ENCODE results near the gene NEU2. TPM values are rescaled to one million over a fixed set of nuclear protein-coding genes. Genes with fewer than 3 reads are reported as not detected.
A peak's percentile ranks its signal among the peaks of the same experiment; 100 is the strongest.

NEU2 gene
- total RNA-seq, 1 experiment from 2014 or later: not detected

DNA sequence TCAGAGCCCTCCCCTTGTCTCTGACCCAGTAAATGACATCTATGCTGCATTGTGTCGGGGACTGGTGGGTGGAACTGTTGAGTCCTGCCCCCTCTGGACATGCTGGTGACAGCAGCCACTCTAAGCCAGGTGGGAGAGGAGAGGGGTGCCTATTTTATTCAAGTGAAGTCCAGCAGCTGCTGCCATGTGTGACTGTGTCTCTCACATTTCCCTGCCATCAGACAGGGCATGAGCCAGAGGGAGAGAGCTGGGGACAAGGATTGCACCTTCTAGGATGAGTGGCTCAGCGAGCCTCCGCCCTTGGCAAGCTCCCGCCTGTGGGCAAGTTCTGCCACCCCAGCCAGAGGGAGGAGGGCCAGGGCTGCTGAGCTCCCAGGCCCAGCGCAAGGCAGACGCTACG lies 33.1 kb upstream of the NEU2 start:
- Histone ChIP-seq H4K20me1 (ENCODE audit: insufficient read depth) (no peaks in the 10 kb centered on the region), H2AFZ (peak overlapping the region; percentile 36; the same call in 1 of the 2 replicates), H3F3A (ENCODE audit: insufficient read depth, low read depth) (peaks cover 3% of the 10 kb centered on the region), H3K9me2 (ENCODE audit: insufficient read depth) (no peaks in the 10 kb centered on the region), H3K4me3 (no peak overlapping the region), H3K27me3 (ENCODE audit: insufficient read depth, low read depth) (no peaks in the 10 kb centered on the region), H3K4me1 (replicated peaks; ENCODE audit: insufficient read depth) (no peaks in the 10 kb centered on the region), H3K4me2 (no peak overlapping the region), H3K36me3 (ENCODE audit: low read depth) (no peaks in the 10 kb centered on the region), H3K9me3 (ENCODE audit: insufficient read depth, low read depth) (no peaks in the 10 kb centered on the region), H3K79me2 (ENCODE audit: low read depth) (no peaks in the 10 kb centered on the region), H3K27ac (no peak overlapping the region)
- TF ChIP-seq EZH2 (IDR thresholded peaks at IDR 0.05; ENCODE audit: low read depth): no peak
- BruUV-seq (replicated peaks): no TSS peak
- ChIA-PET POLR2A (ENCODE audit: unreplicated experiment) (no interaction called here), CTCF (no interaction called here)
- peak in 1 of 2 experiments; percentile 34 for DNase-seq
- intact Hi-C loops (cut with micrococcal nuclease; ENCODE audit: unreplicated experiment): no loop called here

DNA sequence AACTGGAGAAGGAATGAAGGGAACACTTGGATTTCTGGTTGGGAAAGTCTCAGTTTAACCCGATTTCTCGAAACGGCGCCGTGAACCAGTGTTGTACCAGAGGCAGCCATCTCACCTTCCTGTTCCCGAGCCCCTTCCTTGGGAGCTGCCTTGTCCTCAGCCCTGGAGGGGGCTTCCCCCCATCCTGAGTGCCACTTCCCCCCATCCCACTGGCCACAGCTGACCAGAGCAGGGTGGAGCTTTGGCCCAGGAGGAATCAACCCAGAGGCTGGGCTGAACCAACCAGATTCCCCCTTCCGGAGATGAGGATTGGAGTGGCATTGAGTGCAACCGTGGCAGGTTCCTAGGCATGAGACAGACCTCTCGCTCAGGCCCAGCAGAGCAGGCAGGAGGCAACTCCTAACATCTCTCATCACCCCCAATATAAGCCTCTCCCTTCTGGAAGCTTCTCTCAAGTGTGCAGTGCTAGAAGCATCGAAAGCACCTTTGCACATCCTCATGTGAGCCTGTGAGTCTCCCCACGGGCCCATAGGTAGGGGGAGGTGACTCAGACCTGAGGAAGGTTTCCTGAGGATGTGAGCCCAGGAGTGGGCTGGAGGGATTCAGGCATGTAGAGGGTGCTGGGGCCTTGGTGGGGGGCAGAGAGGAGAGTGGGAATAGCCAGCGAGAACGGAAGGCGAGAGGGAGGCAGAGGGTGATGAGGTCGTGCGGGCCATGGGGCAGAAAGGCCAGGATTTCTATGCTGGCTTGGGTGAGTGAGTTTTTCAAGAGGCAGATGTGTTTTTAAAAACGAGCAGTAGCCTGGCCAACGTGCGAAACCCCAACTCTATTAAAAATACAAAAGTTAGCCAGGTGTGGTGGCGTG lies 31.4 kb upstream of the NEU2 start:
- Histone ChIP-seq H3K9me3 (ENCODE audit: insufficient read depth, low read depth) (no peaks in the 10 kb centered on the region), H3K27ac (no peak overlapping the region), H3K79me2 (ENCODE audit: low read depth) (no peaks in the 10 kb centered on the region), H3K27me3 (ENCODE audit: insufficient read depth, low read depth) (no peaks in the 10 kb centered on the region), H3K4me2 (no peak overlapping the region), H3K9me2 (ENCODE audit: insufficient read depth) (no peaks in the 10 kb centered on the region), H3K4me1 (replicated peaks; ENCODE audit: insufficient read depth) (no peaks in the 10 kb centered on the region), H2AFZ (no peak overlapping the region), H3K4me3 (no peak overlapping the region), H3K36me3 (ENCODE audit: low read depth) (no peaks in the 10 kb centered on the region), H3F3A (ENCODE audit: insufficient read depth, low read depth) (no peaks in the 10 kb centered on the region; the same call in 1 of the 2 replicates), H4K20me1 (ENCODE audit: insufficient read depth) (no peaks in the 10 kb centered on the region)
- TF ChIP-seq EZH2 (IDR thresholded peaks at IDR 0.05; ENCODE audit: low read depth): no peak
- TF ChIP-seq, protein P1, sequence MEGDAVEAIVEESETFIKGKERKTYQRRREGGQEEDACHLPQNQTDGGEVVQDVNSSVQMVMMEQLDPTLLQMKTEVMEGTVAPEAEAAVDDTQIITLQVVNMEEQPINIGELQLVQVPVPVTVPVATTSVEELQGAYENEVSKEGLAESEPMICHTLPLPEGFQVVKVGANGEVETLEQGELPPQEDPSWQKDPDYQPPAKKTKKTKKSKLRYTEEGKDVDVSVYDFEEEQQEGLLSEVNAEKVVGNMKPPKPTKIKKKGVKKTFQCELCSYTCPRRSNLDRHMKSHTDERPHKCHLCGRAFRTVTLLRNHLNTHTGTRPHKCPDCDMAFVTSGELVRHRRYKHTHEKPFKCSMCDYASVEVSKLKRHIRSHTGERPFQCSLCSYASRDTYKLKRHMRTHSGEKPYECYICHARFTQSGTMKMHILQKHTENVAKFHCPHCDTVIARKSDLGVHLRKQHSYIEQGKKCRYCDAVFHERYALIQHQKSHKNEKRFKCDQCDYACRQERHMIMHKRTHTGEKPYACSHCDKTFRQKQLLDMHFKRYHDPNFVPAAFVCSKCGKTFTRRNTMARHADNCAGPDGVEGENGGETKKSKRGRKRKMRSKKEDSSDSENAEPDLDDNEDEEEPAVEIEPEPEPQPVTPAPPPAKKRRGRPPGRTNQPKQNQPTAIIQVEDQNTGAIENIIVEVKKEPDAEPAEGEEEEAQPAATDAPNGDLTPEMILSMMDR (conservative IDR thresholded peaks at IDR 0.05): no peak
- peak in 1 of 2 experiments; percentile 25 for DNase-seq
- no TSS peak for BruUV-seq (replicated peaks)
- ChIA-PET CTCF (no interaction called here), POLR2A (ENCODE audit: unreplicated experiment) (no interaction called here)
- intact Hi-C loops (cut with micrococcal nuclease; ENCODE audit: unreplicated experiment): no loop called here

DNA sequence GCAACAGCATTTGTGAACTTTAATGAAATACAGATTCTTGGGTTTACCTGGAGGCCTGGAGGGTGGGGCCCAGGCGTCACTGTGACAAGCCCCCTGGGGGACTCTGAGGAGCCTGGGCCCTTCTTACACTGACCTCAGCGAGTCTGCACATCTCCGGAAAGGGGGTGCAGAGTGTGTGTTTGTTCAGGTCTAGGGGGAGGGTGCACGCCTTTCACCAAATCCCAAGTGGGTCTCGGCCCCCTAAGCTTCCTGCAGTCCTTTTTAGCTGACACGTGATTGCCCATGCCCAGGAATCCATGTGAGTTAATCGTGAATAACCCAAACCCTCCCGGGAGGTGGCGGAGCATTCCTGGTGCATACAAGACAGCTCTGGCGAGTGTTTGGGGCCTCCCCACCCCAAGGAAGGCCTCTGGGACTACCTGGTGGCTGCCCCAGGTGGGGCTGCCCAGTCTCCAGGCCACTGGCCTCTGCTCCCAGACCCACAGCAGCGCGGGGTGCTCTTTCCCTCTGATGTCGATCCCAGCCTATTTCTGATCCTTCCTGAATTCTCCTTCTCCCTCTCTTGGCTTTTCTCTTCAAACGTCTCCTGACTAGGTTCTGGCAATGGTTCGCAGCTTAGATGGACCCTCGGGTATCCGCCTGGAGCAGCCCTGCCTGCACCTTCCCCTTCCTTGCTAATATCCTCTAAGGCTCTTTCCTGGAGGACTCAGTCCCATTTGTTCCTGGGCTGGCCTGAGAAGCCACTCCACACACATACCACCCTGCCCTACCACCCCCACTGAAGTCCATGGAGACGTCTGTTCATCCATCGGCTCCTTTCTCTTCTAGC lies 29.4 kb upstream of the NEU2 start:
- intact Hi-C loops (cut with micrococcal nuclease; ENCODE audit: unreplicated experiment): no loop called here

More for the DNA sequence above, 29.4 kb upstream of the NEU2 start:
- TF ChIP-seq, protein P1 (conservative IDR thresholded peaks at IDR 0.05): no peak
- TF ChIP-seq EZH2 (IDR thresholded peaks at IDR 0.05; ENCODE audit: low read depth): no peak
- BruUV-seq (replicated peaks): no TSS peak
- H3K79me2 ChIP-seq (ENCODE audit: low read depth): no peaks in the 10 kb centered on the region
- ChIA-PET POLR2A (ENCODE audit: unreplicated experiment) (no interaction called here), CTCF (interaction anchor here (0.6 kb wide), 2 partner anchors 14 to 57 kb away, joined by 3 to 6 read pairs; partner anchors contain the start of gene INPP5D)
- no peaks in the 10 kb centered on the region for H4K20me1 ChIP-seq (ENCODE audit: insufficient read depth)
- no peaks in the 10 kb centered on the region for H3K36me3 ChIP-seq (ENCODE audit: low read depth)
- no peak overlapping the region for H3K4me2 ChIP-seq
- no peak overlapping the region for H2AFZ ChIP-seq
- no peaks in the 10 kb centered on the region for H3K27me3 ChIP-seq (ENCODE audit: insufficient read depth, low read depth)
- H3K9me2 ChIP-seq (ENCODE audit: insufficient read depth): no peaks in the 10 kb centered on the region
- no peaks in the 10 kb centered on the region for H3K4me1 ChIP-seq (replicated peaks; ENCODE audit: insufficient read depth)
- H3K27ac ChIP-seq: no peak overlapping the region
- DNase-seq: peak in 1 of 2 experiments; percentile 20
- no peaks in the 10 kb centered on the region for H3K9me3 ChIP-seq (ENCODE audit: insufficient read depth, low read depth)
- H3K4me3 ChIP-seq: no peak overlapping the region
- H3F3A ChIP-seq (ENCODE audit: insufficient read depth, low read depth): no peaks in the 10 kb centered on the region
